ENCODE data around the gene SPACA6. TPM values are rescaled to one million over a fixed set of nuclear protein-coding genes. Genes with fewer than 3 reads are reported as not detected.

Gene SPACA6
- total and polyA plus RNA-seq, 9 of the 15 experiments (the other 6 are each of a cell fraction or from before 2014, with no cell fraction given), result 1.3 to 17.3 (median 6.2) TPM

GRCh38 chr19:51664997-51665396, 28.1 kb upstream of the SPACA6 start (continued):
- TF ChIP-seq GTF2B (IDR thresholded peaks at IDR 0.05; ENCODE audit: extremely low read depth, insufficient read length) (no peak), C11orf30 (IDR thresholded peaks at IDR 0.05; ENCODE audit: low read depth) (no peak), ZNF507 (tag; conservative IDR thresholded peaks at IDR 0.05) (no peak), ZNF589 (CRISPR knock-in tag; IDR thresholded peaks at IDR 0.05; ENCODE audit: low read depth) (no peak), HINFP (tag; conservative IDR thresholded peaks at IDR 0.05; ENCODE audit: low read depth) (no peak), CTCFL (IDR thresholded peaks at IDR 0.05; ENCODE audit: borderline replicate concordance, insufficient read depth, low read depth, low read length, poor library complexity, severe bottlenecking) (no peak), SMARCB1 (IDR thresholded peaks at IDR 0.05; ENCODE audit: insufficient read length, low read depth) (no peak), TRIM25 (IDR thresholded peaks at IDR 0.05; ENCODE audit: borderline replicate concordance) (no peak), OTX1 (CRISPR knock-in tag; IDR thresholded peaks at IDR 0.05) (no peak), CC2D1A (IDR thresholded peaks at IDR 0.05) (no peak), JUND (IDR thresholded peaks at IDR 0.05; ENCODE audit: borderline replicate concordance, low read depth, low read length) (peak; percentile 29; the same call in 1 of the 2 replicates), JUND (tag; IDR thresholded peaks at IDR 0.05; ENCODE audit: borderline replicate concordance, low read depth, low read length) (no peak; the same call in 2 of the 3 replicates), CHAMP1 (IDR thresholded peaks at IDR 0.05) (no peak)
- TF ChIP-seq, protein P1, sequence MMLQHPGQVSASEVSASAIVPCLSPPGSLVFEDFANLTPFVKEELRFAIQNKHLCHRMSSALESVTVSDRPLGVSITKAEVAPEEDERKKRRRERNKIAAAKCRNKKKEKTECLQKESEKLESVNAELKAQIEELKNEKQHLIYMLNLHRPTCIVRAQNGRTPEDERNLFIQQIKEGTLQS (IDR thresholded peaks at IDR 0.05), result peak; percentile 56
- TF ChIP-seq, protein P1 (CRISPR knock-in tag; conservative IDR thresholded peaks at IDR 0.05), result no peak
